ENCODE results near the gene MYH11. TPM values are rescaled to one million over a fixed set of nuclear protein-coding genes. Genes with fewer than 3 reads are reported as not detected.

The MYH11 gene
- polyA plus RNA-seq, 1 donor (not counting 4 experiments of a cell fraction or from before 2014, with no cell fraction given): not detected

DNA sequence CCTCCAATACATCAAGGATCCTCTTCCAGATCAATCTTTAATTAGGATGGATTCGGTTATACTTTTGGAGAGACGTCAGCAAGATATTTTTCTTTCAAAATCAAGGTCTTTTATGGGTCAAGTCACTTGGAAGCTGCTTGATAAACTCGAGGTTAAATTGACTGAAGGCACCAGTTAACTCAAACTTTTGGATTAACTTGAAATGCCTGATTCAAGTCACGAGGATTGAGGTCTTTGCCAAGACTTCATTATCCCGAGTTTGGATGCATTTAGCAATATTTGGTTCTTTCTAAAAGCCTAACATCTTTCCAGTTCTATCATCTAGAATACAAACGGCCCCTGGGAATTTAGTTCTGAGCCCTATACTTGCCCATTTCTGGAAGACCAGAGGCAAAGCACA, 82.9 kb downstream of the MYH11 start:
- no peak for FAIRE-seq
- no peaks in the 10 kb centered on the region for H3K36me3 ChIP-seq (ENCODE audit: control insufficient read depth in 2 of 2, extremely low read depth in 1 of 2, insufficient read depth in 2 of 2, low read length in 2 of 2)
- no peaks in the 10 kb centered on the region for H3K4me1 ChIP-seq (ENCODE audit: control insufficient read depth, extremely low read depth, insufficient read depth, low read length)

GRCh38 chr16:15772579-15773293, 84.1 kb downstream of the MYH11 start:
- DNase-seq (ENCODE audit: low read depth, low spot score): no peak
- no peak overlapping the region for H3K4me3 ChIP-seq (ENCODE audit: control insufficient read depth in 2 of 3, extremely low read depth in 1 of 3, insufficient read depth in 2 of 3, low read depth in 1 of 3, low read length in 3 of 3)
- dilution Hi-C loops (cut with MboI; ENCODE audit: extremely low pct_ligation_motif_present, low sequenced_read_pairs): no loop called here
- no peak overlapping the region for H3K9ac ChIP-seq (ENCODE audit: control insufficient read depth, extremely low read depth, insufficient read depth, low read length)
- H3K27me3 ChIP-seq (ENCODE audit: control insufficient read depth, extremely low read depth, insufficient read depth, low read length): peaks cover 11% of the 10 kb centered on the region
- no peaks in the 10 kb centered on the region for H4K20me1 ChIP-seq (ENCODE audit: control insufficient read depth, extremely low read depth, insufficient read depth, low read length)
- H2AFZ ChIP-seq (ENCODE audit: control insufficient read depth, low read length): no peak overlapping the region
- no peaks in the 10 kb centered on the region for H3K4me1 ChIP-seq (ENCODE audit: control insufficient read depth, extremely low read depth, insufficient read depth, low read length)
- H3K9me1 ChIP-seq (ENCODE audit: control insufficient read depth, extremely low read depth, insufficient read depth, low read length): no peaks in the 10 kb centered on the region
- TF ChIP-seq EZH2 (IDR thresholded peaks at IDR 0.05; ENCODE audit: low read length): no peak
- TF ChIP-seq CTCF (optimal IDR thresholded peaks at IDR 0.05 in 1 of 3, IDR thresholded peaks at IDR 0.05 in 1 of 3, conservative IDR thresholded peaks at IDR 0.05 in 1 of 3; ENCODE audit: extremely low read depth in 1 of 3, insufficient read depth in 2 of 3, low read length in 3 of 3): no peak
- no peak overlapping the region for H3K27ac ChIP-seq (ENCODE audit: control insufficient read depth, insufficient read depth, low read length)
- H3K79me2 ChIP-seq (ENCODE audit: control insufficient read depth, insufficient read depth, low read length): no peaks in the 10 kb centered on the region
- no peak for FAIRE-seq
- no peaks in the 10 kb centered on the region for H3K36me3 ChIP-seq (ENCODE audit: control insufficient read depth in 2 of 2, extremely low read depth in 1 of 2, insufficient read depth in 2 of 2, low read length in 2 of 2)
- no peaks in the 10 kb centered on the region for H3K9me3 ChIP-seq (ENCODE audit: control insufficient read depth, low read depth, low read length)
- H3K4me2 ChIP-seq (ENCODE audit: control insufficient read depth, extremely low read depth, insufficient read depth, low read depth, low read length): no peak overlapping the region

More for the DNA sequence above, 82.9 kb downstream of the MYH11 start:
- Histone ChIP-seq H3K4me3 (ENCODE audit: control insufficient read depth in 2 of 3, extremely low read depth in 1 of 3, insufficient read depth in 2 of 3, low read depth in 1 of 3, low read length in 3 of 3) (no peak overlapping the region), H3K4me2 (ENCODE audit: control insufficient read depth, extremely low read depth, insufficient read depth, low read depth, low read length) (no peak overlapping the region), H3K9me1 (ENCODE audit: control insufficient read depth, extremely low read depth, insufficient read depth, low read length) (no peaks in the 10 kb centered on the region), H4K20me1 (ENCODE audit: control insufficient read depth, extremely low read depth, insufficient read depth, low read length) (no peaks in the 10 kb centered on the region), H3K79me2 (ENCODE audit: control insufficient read depth, insufficient read depth, low read length) (no peaks in the 10 kb centered on the region), H3K9ac (ENCODE audit: control insufficient read depth, extremely low read depth, insufficient read depth, low read length) (no peak overlapping the region), H3K27ac (ENCODE audit: control insufficient read depth, insufficient read depth, low read length) (no peak overlapping the region), H2AFZ (ENCODE audit: control insufficient read depth, low read length) (no peak overlapping the region), H3K27me3 (ENCODE audit: control insufficient read depth, extremely low read depth, insufficient read depth, low read length) (peaks cover 11% of the 10 kb centered on the region), H3K9me3 (ENCODE audit: control insufficient read depth, low read depth, low read length) (no peaks in the 10 kb centered on the region)
- DNase-seq (ENCODE audit: low read depth, low spot score): no peak
- TF ChIP-seq EZH2 (IDR thresholded peaks at IDR 0.05; ENCODE audit: low read length): no peak
- no peak for TF ChIP-seq CTCF (optimal IDR thresholded peaks at IDR 0.05 in 1 of 3, IDR thresholded peaks at IDR 0.05 in 1 of 3, conservative IDR thresholded peaks at IDR 0.05 in 1 of 3; ENCODE audit: extremely low read depth in 1 of 3, insufficient read depth in 2 of 3, low read length in 3 of 3)
- dilution Hi-C loops (cut with MboI; ENCODE audit: extremely low pct_ligation_motif_present, low sequenced_read_pairs): no loop called here
